Neutrophil (primary cell): ENCODE results near the gene CMBL.

ENCODE experiments used
- H3K27ac ChIP-seq: fragments of 200-600 bp; sonication (generic); 2 replicates; pipeline ENCODE4 v1.5.1; 2016; ENCODE audit warnings: mild to moderate bottlenecking, moderate library complexity
- H3K27me3 ChIP-seq: fragments of 200-600 bp; sonication (generic); 2 replicates; pipeline ENCODE4 v1.6.0; 2016; ENCODE audit warnings: mild to moderate bottlenecking
- H3K36me3 ChIP-seq: fragments of 200-600 bp; sonication (generic); 2 replicates; pipeline ENCODE4 v1.5.1; 2017
- H3K4me1 ChIP-seq, 2 experiments: fragments of 200-600 bp in 1 of 2; sonication (generic) in 1 of 2; 1 replicate in 1 of 2; 2 replicates in 1 of 2; pipeline versions ENCODE4 v1.5.1 to v1.6.1; 2013 to 2016; ENCODE audit warnings: low read depth in 1 of 2, low read length in 1 of 2, mild to moderate bottlenecking in 1 of 2, moderate library complexity in 1 of 2; ENCODE audit not compliant: control insufficient read depth in 1 of 2, insufficient read depth in 1 of 2
- H3K4me3 ChIP-seq, 2 experiments: fragments of 200-600 bp in 1 of 2; sonication (generic) in 1 of 2; 1 replicate in 1 of 2; 2 replicates in 1 of 2; pipeline ENCODE4 v1.5.1; 2013 to 2016; ENCODE audit warnings: low read depth in 1 of 2, low read length in 1 of 2, mild to moderate bottlenecking in 1 of 2, moderate library complexity in 1 of 2
- H3K9me3 ChIP-seq: fragments of 200-600 bp; sonication (generic); 2 replicates; pipeline ENCODE4 v1.5.1; 2016
- CTCF ChIP-seq: fragments of 200-600 bp; sonication (generic); IDR thresholded peaks from 2 replicates; pipeline ENCODE4 v1.5.1; 2016; ENCODE audit warnings: antibody characterized with exemption

Gene CMBL

GRCh38 chr5:10307206-10308148 is at the start of gene CMBL:
TSS of gene CMBL (minus strand) at chr5:10307902. CDS start at chr5:10290762, 17,140 bp downstream.
- TF ChIP-seq CTCF = no peak
- Histone ChIP-seq H3K4me1 (peaks cover 6% of the 10 kb centered on the region in 2 experiments), H3K36me3 (no peaks in the 10 kb centered on the region), H3K27me3 (peaks cover 51% of the 10 kb centered on the region), H3K27ac (no peak within 1 kb of the TSS), H3K4me3 (peak within 1 kb of the TSS; percentile 44 to 58), H3K9me3 (no peaks in the 10 kb centered on the region)

- H3K4me1 ChIP-seq = peaks cover 36 to 59% of the 10 kb centered on the region in 2 experiments
- no peaks in the 10 kb centered on the region for H3K36me3 ChIP-seq
- H3K9me3 ChIP-seq = no peaks in the 10 kb centered on the region
- TF ChIP-seq CTCF = no peak
- H3K4me3 ChIP-seq = peak overlapping the region; percentile 85 to 87
- no peaks in the 10 kb centered on the region for H3K27me3 ChIP-seq
- peak overlapping the region; percentile 93 for H3K27ac ChIP-seq
Observed at GRCh38 chr5:10355071-10355889, 47.6 kb upstream of the CMBL start.

- peak overlapping the region; percentile 85 to 87 for H3K4me3 ChIP-seq
- peaks cover 36 to 57% of the 10 kb centered on the region in 2 experiments for H3K4me1 ChIP-seq
- H3K27ac ChIP-seq = peak overlapping the region; percentile 93
Observed at GRCh38 chr5:10354048-10354872, 46.6 kb upstream of the CMBL start.

GRCh38 chr5:10353241-10354047 is 45.7 kb upstream of the CMBL start, which contains the start of gene MARCHF6:
TSS of gene MARCHF6 (plus strand) at chr5:10353695. CDS start at chr5:10353899, 204 bp downstream.
- Histone ChIP-seq H3K36me3 (no peaks in the 10 kb centered on the region), H3K4me1 (peaks cover 30 to 49% of the 10 kb centered on the region in 2 experiments), H3K27me3 (no peaks in the 10 kb centered on the region), H3K4me3 (peak within 1 kb of the TSS; percentile 85 to 87), H3K9me3 (no peaks in the 10 kb centered on the region), H3K27ac (peak within 1 kb of the TSS; percentile 93)
- TF ChIP-seq CTCF = peak; percentile 20

More at GRCh38 chr5:10354048-10354872, 46.6 kb upstream of the CMBL start:
- H3K36me3 ChIP-seq = no peaks in the 10 kb centered on the region
- peak; percentile 8 for TF ChIP-seq CTCF
- H3K9me3 ChIP-seq = no peaks in the 10 kb centered on the region
- H3K27me3 ChIP-seq = no peaks in the 10 kb centered on the region
